Nephron progenitor cell (in vitro differentiated cells): Measurements from ENCODE around the gene CARNS1.

Experiments
- DNase-seq: peaks from one replicate; pipeline ENCODE4 v3.0.0; 2021
- H3K27ac Mint-ChIP-seq: 2 replicates; pipeline ENCODE4 v1.8.0; 2021; ENCODE audit warnings: mild to moderate bottlenecking, moderate library complexity, mixed read lengths
- H3K27me3 Mint-ChIP-seq: 2 replicates; pipeline ENCODE4 v1.8.0; 2021; ENCODE audit warnings: mild to moderate bottlenecking, low read depth, mixed read lengths; ENCODE audit not compliant: poor library complexity
- H3K36me3 Mint-ChIP-seq: 2 replicates; pipeline ENCODE4 v1.8.0; 2021; ENCODE audit warnings: low read depth, mixed read lengths
- H3K4me1 Mint-ChIP-seq: 2 replicates; pipeline ENCODE4 v1.8.0; 2021; ENCODE audit warnings: mixed read lengths
- H3K4me3 Mint-ChIP-seq: 2 replicates; pipeline ENCODE4 v1.8.0; 2021; ENCODE audit warnings: mild to moderate bottlenecking, moderate library complexity, mixed read lengths
- H3K9me3 Mint-ChIP-seq: 2 replicates; pipeline ENCODE4 v1.8.0; 2021; ENCODE audit warnings: mild to moderate bottlenecking, moderate library complexity, mixed read lengths
- CTCF ChIP-seq: fragments of 200-600 bp; sonication (generic); IDR thresholded peaks from 2 replicates; pipeline ENCODE4 v1.5.0; 2021; ENCODE audit warnings: antibody characterized with exemption

Gene CARNS1

GRCh38 chr11:67393437-67393836, 22.0 kb upstream of the CARNS1 start:
- peaks cover 55% of the 10 kb centered on the region for H3K4me1 Mint-ChIP-seq
- H3K36me3 Mint-ChIP-seq, result peaks cover 13% of the 10 kb centered on the region
- H3K27ac Mint-ChIP-seq, result no peak overlapping the region
- no peak for DNase-seq
- H3K27me3 Mint-ChIP-seq, result peaks cover 4% of the 10 kb centered on the region
- H3K4me3 Mint-ChIP-seq, result peak overlapping the region; percentile 86
- H3K9me3 Mint-ChIP-seq, result no peaks in the 10 kb centered on the region
- no peak for TF ChIP-seq CTCF

- no peak overlapping the region for H3K27ac Mint-ChIP-seq
- H3K4me3 Mint-ChIP-seq, result peak overlapping the region; percentile 68
- DNase-seq, result no peak
- peaks cover 4% of the 10 kb centered on the region for H3K27me3 Mint-ChIP-seq
- TF ChIP-seq CTCF, result no peak
- peaks cover 13% of the 10 kb centered on the region for H3K36me3 Mint-ChIP-seq
- no peaks in the 10 kb centered on the region for H3K9me3 Mint-ChIP-seq
- peaks cover 54% of the 10 kb centered on the region for H3K4me1 Mint-ChIP-seq
Measured at GRCh38 chr11:67393990-67394389, 21.5 kb upstream of the CARNS1 start.

- H3K27ac Mint-ChIP-seq, result no peak overlapping the region
- H3K4me3 Mint-ChIP-seq, result no peak overlapping the region
- TF ChIP-seq CTCF, result no peak
- peaks cover 13% of the 10 kb centered on the region for H3K36me3 Mint-ChIP-seq
- H3K9me3 Mint-ChIP-seq, result no peaks in the 10 kb centered on the region
- H3K4me1 Mint-ChIP-seq, result peaks cover 53% of the 10 kb centered on the region
- DNase-seq, result no peak
- H3K27me3 Mint-ChIP-seq, result peaks cover 4% of the 10 kb centered on the region
Measured at GRCh38 chr11:67395555-67396258, 19.8 kb upstream of the CARNS1 start.

GRCh38 chr11:67396259-67396581, 19.3 kb upstream of the CARNS1 start:
- TF ChIP-seq CTCF, result no peak
- Mint-ChIP-seq H3K4me1 (peaks cover 50% of the 10 kb centered on the region), H3K4me3 (no peak overlapping the region), H3K27me3 (peaks cover 4% of the 10 kb centered on the region), H3K9me3 (no peaks in the 10 kb centered on the region), H3K36me3 (peaks cover 13% of the 10 kb centered on the region), H3K27ac (peak overlapping the region; percentile 66)
- DNase-seq, result no peak

GRCh38 chr11:67396587-67397389, 18.7 kb upstream of the CARNS1 start:
- peak overlapping the region; percentile 88 for H3K27ac Mint-ChIP-seq
- H3K27me3 Mint-ChIP-seq, result peaks cover 4% of the 10 kb centered on the region
- peaks cover 13% of the 10 kb centered on the region for H3K36me3 Mint-ChIP-seq
- TF ChIP-seq CTCF, result no peak
- H3K9me3 Mint-ChIP-seq, result no peaks in the 10 kb centered on the region
- H3K4me1 Mint-ChIP-seq, result peaks cover 47% of the 10 kb centered on the region
- no peak overlapping the region for H3K4me3 Mint-ChIP-seq
- DNase-seq, result no peak
